OCI-M2 (cell line): ENCODE measurements around the gene BMERB1.
"Not testable (repeated sequence)": the region's sequence is repeated elsewhere in the genome, so short reads cannot be mapped to it uniquely, and the experiment has no call there.

ENCODE experiments used
- DNase-seq: peaks from one replicate; lab custom pipeline; 2025; ENCODE audit not compliant: unreplicated experiment; lab: John Stamatoyannopoulos, UW

BMERB1 gene

DNA sequence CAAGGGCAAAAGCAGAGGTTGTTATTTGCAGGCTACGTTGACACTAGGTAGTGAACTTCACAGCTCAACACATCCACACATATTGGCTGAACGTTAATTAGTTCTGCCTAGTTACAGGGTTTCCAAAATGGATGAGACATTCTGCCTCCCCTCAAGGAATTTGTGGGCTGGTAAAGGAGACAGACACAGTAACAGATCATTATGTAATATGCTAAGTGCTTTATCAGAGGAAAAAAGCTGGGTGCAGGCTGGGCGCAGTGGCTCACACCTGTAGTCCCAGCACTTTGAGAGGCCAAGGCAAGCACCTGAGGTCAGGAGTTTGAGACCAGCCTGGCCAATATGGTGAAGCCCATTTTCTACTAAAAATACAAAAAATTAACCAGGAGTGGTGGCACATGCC lies 26.2 kb downstream of the BMERB1 start:
- no peak for DNase-seq

- no peak for DNase-seq
These were observed 27.0 kb downstream of the BMERB1 start for GRCh38 chr16:15461376-15461775.

DNA sequence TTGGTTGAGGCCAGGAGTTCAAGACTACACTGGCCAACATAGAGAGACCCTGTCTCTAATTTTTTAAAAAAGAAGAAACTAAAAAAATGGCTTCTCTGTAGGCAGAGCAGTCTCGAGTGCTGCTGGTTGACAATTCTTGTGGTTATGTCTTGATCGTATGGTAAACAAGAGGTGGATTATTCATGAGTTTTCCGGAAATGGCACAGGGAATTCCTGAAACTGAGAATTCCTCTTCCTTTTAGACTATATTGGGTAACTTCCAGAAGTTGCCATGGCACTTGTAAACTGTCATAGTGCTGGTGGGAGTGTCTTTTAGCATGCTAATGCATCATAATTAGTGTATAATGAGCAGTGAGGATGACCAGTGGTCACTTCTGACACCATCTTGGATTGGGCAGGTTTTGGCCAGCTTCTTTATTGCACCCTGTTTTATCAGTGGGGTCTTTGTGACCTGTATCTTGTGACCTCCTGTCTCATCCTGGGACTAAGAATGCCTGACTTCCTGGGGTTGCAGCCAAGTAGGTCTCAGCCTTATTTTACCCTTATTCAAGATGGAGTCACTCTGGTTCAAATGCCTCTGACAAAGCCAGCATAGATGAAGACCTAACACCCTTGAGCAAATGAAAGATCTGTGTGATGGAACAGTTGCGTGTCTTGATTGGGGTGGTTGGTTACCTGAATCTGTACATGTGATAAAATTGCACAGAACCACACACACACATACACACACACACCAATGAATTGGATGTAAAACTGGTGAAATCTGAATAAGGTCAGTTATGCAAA lies 30.2 kb downstream of the BMERB1 start:
- DNase-seq, result no peak

DNA sequence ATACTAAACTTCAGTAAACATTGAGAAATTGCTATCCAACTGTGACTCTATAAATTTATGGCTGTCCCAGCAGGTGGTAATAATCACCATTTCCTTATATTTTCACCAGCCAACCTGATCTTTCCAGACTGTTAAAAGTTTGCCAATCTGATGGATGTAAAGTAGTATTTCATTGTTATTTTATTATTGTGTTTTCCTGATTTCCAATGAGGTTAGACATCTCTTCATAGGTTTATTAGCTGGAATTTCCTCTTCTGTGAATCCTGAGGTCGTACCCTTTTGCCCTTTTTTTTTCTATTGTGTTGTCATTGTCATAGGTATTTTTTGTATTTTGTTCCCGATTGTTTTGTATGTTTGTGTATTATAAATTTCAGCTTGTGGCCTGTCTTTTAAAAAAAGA lies 31.7 kb downstream of the BMERB1 start:
- no peak for DNase-seq

GRCh38 chr16:15466886-15467781 lies 32.7 kb downstream of the BMERB1 start:
- no peak for DNase-seq

DNA sequence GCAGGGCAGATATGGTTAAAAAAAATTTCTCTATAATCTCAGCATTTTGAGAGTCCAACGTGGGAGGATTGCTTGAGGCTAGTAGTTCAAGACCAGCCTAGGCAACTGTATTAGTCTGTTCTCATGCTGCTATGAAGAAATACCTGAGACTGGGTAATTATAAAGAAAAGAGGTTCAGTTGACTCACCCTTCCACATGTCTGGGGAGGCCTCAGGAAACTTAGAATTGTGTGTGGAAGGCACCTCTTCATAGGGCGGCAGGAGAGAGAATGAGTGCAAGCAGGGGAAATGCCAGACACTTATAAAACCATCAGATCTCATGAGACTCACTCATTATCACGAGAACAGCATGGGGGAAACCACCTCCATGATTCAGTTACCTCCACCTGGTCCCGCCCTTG lies 42.6 kb downstream of the BMERB1 start:
- DNase-seq, result not testable (repeated sequence)

GRCh38 chr16:15477802-15478201 lies 43.4 kb downstream of the BMERB1 start:
- DNase-seq, result no peak

- DNase-seq, result no peak
These were observed 47.8 kb downstream of the BMERB1 start for GRCh38 chr16:15482068-15482747.

- DNase-seq, result no peak
These were observed 48.4 kb downstream of the BMERB1 start for GRCh38 chr16:15482748-15483298.

GRCh38 chr16:15483857-15484256 lies 49.5 kb downstream of the BMERB1 start:
- no peak for DNase-seq

- DNase-seq, result no peak
These were observed 50.3 kb downstream of the BMERB1 start for GRCh38 chr16:15484662-15485061.

DNA sequence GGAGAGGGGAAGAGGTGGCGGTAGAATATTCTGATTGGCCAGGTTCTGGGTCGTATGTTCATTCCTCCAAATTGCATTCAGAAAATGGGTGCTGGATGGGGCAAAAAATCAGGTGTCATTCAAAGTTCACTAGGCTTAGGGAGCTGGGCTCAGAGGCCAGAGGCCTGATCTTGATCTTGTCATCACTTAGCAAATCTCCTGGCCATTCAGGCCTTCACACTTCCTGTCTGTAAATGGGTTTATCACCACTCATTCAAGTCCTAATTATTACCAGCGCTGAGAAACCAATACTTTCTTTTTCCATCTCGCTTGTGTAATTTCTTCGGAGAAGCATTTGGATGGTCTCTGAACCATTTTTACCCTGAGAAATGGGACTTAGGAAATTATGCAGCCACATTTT lies 50.8 kb downstream of the BMERB1 start:
- DNase-seq, result no peak

- no peak for DNase-seq
These were observed 52.3 kb downstream of the BMERB1 start for GRCh38 chr16:15486661-15487060.

- no peak for DNase-seq
These were observed 53.2 kb downstream of the BMERB1 start for GRCh38 chr16:15487336-15488284.

DNA sequence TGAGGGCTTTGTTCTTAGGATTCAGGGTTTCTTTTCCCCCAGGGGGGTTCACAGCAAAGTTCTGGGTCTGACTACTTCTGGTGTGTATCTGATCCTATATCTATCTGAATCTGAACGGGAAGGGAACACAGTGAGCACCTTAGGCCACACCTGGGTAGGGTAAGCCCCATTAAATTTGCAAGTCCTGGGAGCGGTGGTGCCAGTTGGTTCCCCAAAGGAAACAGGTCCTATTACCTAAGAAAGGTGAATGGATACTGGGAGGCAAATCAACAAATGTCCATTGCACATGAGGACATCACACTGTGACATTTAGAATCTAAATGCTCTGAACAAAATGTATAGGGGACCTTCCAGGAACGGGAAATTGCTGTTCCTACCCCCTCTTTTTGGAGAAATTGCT lies 54.6 kb downstream of the BMERB1 start:
- no peak for DNase-seq

DNA sequence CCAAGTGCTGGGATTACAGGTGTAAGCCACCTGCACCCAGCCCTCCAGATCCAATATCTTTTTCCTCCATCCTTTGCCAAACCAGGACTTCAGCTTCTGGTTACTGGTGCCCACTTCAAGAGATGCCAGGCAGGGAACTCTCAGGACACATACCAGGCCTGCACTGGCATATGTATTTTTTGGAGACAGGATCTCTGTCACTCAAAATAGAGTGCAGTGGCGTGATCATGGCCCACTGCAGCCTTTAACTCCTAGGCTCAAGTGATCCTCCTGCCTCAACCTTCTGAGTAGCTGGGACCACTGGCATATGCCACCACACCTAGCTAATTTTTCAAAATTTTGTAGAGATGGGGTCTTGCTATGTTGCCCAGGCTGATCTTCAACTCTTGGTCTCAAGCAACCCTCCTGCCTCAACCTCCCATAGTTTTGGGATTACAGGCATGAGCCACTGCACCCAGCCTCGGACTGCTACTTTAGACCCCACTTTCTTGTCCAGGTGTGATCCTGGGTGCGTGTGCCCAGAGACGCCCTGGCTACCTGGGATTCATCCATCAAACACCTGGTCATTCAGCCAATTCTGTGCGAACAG lies 55.8 kb downstream of the BMERB1 start:
- no peak for DNase-seq

DNA sequence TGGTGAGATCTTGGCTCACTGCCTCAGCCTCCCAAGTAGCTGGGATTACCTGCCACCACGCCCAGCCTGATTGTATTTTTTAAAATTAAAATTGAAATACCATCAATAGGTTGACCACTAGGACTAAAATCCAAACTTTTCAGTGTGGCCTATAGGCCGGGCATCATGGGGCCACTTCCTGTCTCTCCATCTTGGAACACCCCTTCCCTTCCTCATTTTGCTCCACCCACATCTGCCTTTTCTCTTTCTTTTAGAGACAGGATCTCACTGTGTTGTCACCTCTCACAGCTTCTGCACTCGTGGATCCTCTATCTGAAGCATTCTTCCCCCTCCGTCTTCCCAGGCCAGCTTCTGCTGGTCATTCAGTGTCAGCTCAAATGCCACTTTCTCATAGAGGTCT lies 57.0 kb downstream of the BMERB1 start:
- no peak for DNase-seq

DNA sequence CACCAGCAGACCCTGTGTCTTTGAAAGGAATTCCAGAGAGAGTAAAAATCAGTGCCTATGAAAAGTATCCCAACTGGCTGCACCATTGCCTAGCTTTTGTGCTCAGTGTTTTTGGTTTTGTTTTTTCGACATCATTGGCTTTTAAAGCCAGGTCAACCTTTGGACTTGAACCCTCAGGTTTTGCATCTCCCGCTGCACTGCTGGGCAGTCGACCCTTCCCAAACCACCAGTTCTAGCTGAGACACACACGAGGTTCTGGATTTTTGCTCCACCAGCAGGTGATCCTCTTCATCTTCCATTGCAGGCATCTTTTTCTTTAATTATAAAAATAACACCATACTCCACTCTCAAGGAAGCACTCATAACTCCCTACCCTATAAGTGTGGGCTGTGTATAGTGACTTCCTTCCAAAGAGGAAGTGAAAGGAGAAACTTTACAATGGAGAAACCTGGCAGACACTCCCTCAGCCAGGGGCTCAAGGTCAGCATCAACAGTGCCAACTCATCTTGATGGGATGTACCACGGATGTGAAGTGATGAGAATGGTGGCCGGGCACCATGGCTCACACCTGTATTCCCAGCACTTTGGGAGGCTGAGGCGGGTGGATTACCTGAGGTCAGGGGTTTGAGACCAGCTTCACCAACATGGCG lies 57.8 kb downstream of the BMERB1 start:
- no peak for DNase-seq

DNA sequence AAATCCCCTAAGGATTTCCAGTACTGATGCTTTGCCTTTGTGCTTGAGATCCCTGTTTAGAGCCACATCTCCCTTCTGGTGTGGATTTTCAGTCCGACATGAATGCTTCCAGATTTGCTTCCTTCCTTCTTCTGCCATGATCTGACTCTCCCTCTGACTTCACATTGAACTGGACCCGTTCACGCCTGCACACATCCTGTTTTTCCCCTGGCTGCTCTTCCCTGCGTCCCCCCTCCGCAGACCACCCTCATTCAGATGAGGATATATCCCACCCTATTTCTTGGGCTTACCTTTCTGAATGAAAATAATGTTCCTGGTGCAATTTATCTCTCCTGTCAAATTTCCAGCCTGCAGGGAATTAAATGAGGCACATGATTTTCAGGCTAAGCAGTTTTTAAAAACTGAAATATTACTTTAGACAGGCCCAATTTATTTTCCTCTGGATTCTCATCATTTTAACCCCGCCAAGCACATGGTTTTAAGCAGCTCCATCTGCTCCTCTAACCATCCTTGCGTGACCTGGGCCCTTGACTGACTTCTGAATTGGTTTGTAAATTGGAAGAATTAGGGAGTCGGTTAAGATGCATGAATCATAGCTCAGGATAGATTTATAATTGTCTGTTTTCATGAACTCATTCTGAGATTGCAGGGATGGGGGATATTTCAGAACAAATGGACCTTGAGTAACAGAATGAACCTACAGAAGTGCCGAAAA lies 59.2 kb downstream of the BMERB1 start:
- DNase-seq, result no peak
